PFSK-1 (cell line): Measurements from ENCODE around the gene SLC26A2.

Experiments
- FOXP2 ChIP-seq: optimal IDR thresholded peaks from 2 replicates; pipeline ENCODE3; 2011; ENCODE audit warnings: borderline replicate concordance, control low read depth, inconsistent platforms; ENCODE audit not compliant: insufficient read depth; ENCODE audit errors: extremely low read length, extremely low read depth
- POLR2AphosphoS5 ChIP-seq: IDR thresholded peaks from 2 replicates; pipeline ENCODE4 v1.6.1; 2012; ENCODE audit warnings: low read depth, mild to moderate bottlenecking, control low read depth, low read length, moderate library complexity

DNA sequence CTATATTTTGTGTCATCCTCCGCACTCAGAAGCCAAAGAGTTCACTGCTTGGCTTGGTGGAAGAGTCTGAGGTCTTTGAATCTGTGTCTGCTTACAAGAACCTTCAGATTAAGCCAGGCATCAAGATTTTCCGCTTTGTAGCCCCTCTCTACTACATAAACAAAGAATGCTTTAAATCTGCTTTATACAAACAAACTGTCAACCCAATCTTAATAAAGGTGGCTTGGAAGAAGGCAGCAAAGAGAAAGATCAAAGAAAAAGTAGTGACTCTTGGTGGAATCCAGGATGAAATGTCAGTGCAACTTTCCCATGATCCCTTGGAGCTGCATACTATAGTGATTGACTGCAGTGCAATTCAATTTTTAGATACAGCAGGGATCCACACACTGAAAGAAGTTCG, 20.6 kb downstream of the SLC26A2 start:
- no peak for TF ChIP-seq FOXP2
- no peak for TF ChIP-seq POLR2AphosphoS5
